HEK293 (cell line): ENCODE results near the gene DGKB.

Experiments used
- KLF9 ChIP-seq: fragments of 450-650 bp; formaldehyde crosslinking; IDR thresholded peaks from 2 replicates; pipeline ENCODE4 v1.5.1; 2016; ENCODE audit warnings: missing biosample characterization, missing genetic modification characterization, low read depth
- SP2 ChIP-seq: fragments of 450-650 bp; formaldehyde crosslinking; IDR thresholded peaks from 2 replicates; pipeline ENCODE4 v1.5.1; 2016; ENCODE audit warnings: missing biosample characterization, missing genetic modification characterization
- YY1 ChIP-seq: fragments of 450-650 bp; formaldehyde crosslinking; IDR thresholded peaks from 2 replicates; pipeline ENCODE4 v1.5.1; 2018; ENCODE audit warnings: missing biosample characterization, missing genetic modification characterization
- ZBTB21 ChIP-seq: fragments of 450-650 bp; formaldehyde crosslinking; IDR thresholded peaks from 2 replicates; pipeline ENCODE4 v1.5.1; 2017; ENCODE audit warnings: missing biosample characterization, missing genetic modification characterization
- ZNF10 ChIP-seq: fragments of 450-650 bp; formaldehyde crosslinking; IDR thresholded peaks from 2 replicates; pipeline ENCODE4 v1.5.1; 2017; ENCODE audit warnings: missing biosample characterization, missing genetic modification characterization
- ZNF140 ChIP-seq: fragments of 450-650 bp; formaldehyde crosslinking; IDR thresholded peaks from 2 replicates; pipeline ENCODE4 v1.5.1; 2016; ENCODE audit warnings: missing biosample characterization, missing genetic modification characterization
- ZNF292 ChIP-seq: fragments of 450-650 bp; formaldehyde crosslinking; IDR thresholded peaks from 2 replicates; pipeline ENCODE4 v1.5.1; 2016; ENCODE audit warnings: low read depth, missing biosample characterization, missing genetic modification characterization, borderline replicate concordance
- ZNF549 ChIP-seq: fragments of 450-650 bp; IDR thresholded peaks from 2 replicates; pipeline ENCODE4 v1.5.1; 2018; ENCODE audit warnings: missing biosample characterization, missing genetic modification characterization, mild to moderate bottlenecking, inconsistent platforms, moderate library complexity
- ZNF791 ChIP-seq: fragments of 450-650 bp; formaldehyde crosslinking; IDR thresholded peaks from 2 replicates; pipeline ENCODE4 v1.5.1; 2016; ENCODE audit warnings: missing biosample characterization, missing genetic modification characterization
- TF ChIP-seq, protein P1 (sequence below): fragments of 450-650 bp; formaldehyde crosslinking; IDR thresholded peaks from 2 replicates; pipeline ENCODE4 v1.5.1; 2016; ENCODE audit warnings: missing biosample characterization, missing genetic modification characterization
- TF ChIP-seq, protein P2 (sequence below): fragments of 450-650 bp; formaldehyde crosslinking; IDR thresholded peaks from 2 replicates; pipeline ENCODE4 v1.5.1; 2016; ENCODE audit warnings: missing biosample characterization, missing genetic modification characterization
- TF ChIP-seq, protein P3 (sequence below): fragments of 450-650 bp; formaldehyde crosslinking; IDR thresholded peaks from 2 replicates; pipeline ENCODE4 v1.5.1; 2017; ENCODE audit warnings: missing biosample characterization, mild to moderate bottlenecking, missing genetic modification characterization, moderate library complexity
- TF ChIP-seq, protein P4 (sequence below): fragments of 450-650 bp; formaldehyde crosslinking; IDR thresholded peaks from 2 replicates; pipeline ENCODE4 v1.5.1; 2016; ENCODE audit warnings: missing biosample characterization, missing genetic modification characterization, low read depth
- TF ChIP-seq, protein P5 (sequence below): fragments of 450-650 bp; formaldehyde crosslinking; optimal IDR thresholded peaks from 2 replicates; pipeline ENCODE3; 2016; ENCODE audit warnings: missing biosample characterization, mild to moderate bottlenecking, missing genetic modification characterization

DNA sequence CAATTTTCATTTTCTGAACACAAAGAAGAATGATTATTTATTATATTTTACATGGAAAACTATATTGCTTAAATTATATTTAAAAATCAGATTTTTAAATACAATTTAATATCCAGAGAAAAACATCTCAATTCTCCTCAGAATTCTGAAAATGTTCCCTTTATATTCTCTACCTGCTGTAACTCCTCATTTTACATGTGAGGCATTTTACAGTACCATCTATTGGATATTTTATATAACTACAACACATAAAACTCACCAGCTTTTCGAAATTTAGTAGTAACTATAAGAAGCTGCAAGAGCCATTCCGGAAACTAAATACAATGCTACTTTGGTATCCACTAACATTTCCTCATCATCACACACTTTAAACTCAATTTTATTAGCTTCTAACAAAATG, 264.6 kb downstream of the DGKB start:
- TF ChIP-seq, protein P1, sequence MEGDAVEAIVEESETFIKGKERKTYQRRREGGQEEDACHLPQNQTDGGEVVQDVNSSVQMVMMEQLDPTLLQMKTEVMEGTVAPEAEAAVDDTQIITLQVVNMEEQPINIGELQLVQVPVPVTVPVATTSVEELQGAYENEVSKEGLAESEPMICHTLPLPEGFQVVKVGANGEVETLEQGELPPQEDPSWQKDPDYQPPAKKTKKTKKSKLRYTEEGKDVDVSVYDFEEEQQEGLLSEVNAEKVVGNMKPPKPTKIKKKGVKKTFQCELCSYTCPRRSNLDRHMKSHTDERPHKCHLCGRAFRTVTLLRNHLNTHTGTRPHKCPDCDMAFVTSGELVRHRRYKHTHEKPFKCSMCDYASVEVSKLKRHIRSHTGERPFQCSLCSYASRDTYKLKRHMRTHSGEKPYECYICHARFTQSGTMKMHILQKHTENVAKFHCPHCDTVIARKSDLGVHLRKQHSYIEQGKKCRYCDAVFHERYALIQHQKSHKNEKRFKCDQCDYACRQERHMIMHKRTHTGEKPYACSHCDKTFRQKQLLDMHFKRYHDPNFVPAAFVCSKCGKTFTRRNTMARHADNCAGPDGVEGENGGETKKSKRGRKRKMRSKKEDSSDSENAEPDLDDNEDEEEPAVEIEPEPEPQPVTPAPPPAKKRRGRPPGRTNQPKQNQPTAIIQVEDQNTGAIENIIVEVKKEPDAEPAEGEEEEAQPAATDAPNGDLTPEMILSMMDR (tag by site-specific recombination): no peak
- TF ChIP-seq, protein P2, sequence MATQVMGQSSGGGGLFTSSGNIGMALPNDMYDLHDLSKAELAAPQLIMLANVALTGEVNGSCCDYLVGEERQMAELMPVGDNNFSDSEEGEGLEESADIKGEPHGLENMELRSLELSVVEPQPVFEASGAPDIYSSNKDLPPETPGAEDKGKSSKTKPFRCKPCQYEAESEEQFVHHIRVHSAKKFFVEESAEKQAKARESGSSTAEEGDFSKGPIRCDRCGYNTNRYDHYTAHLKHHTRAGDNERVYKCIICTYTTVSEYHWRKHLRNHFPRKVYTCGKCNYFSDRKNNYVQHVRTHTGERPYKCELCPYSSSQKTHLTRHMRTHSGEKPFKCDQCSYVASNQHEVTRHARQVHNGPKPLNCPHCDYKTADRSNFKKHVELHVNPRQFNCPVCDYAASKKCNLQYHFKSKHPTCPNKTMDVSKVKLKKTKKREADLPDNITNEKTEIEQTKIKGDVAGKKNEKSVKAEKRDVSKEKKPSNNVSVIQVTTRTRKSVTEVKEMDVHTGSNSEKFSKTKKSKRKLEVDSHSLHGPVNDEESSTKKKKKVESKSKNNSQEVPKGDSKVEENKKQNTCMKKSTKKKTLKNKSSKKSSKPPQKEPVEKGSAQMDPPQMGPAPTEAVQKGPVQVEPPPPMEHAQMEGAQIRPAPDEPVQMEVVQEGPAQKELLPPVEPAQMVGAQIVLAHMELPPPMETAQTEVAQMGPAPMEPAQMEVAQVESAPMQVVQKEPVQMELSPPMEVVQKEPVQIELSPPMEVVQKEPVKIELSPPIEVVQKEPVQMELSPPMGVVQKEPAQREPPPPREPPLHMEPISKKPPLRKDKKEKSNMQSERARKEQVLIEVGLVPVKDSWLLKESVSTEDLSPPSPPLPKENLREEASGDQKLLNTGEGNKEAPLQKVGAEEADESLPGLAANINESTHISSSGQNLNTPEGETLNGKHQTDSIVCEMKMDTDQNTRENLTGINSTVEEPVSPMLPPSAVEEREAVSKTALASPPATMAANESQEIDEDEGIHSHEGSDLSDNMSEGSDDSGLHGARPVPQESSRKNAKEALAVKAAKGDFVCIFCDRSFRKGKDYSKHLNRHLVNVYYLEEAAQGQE (tag by site-specific recombination): no peak
- TF ChIP-seq ZBTB21 (tag by site-specific recombination) (no peak), ZNF140 (tag by site-specific recombination) (no peak), ZNF791 (tag by site-specific recombination) (no peak), ZNF549 (no peak), YY1 (tag by site-specific recombination) (no peak), KLF9 (tag by site-specific recombination) (no peak), ZNF10 (tag by site-specific recombination) (no peak), SP2 (no peak), ZNF292 (no peak)
- TF ChIP-seq, protein P3, sequence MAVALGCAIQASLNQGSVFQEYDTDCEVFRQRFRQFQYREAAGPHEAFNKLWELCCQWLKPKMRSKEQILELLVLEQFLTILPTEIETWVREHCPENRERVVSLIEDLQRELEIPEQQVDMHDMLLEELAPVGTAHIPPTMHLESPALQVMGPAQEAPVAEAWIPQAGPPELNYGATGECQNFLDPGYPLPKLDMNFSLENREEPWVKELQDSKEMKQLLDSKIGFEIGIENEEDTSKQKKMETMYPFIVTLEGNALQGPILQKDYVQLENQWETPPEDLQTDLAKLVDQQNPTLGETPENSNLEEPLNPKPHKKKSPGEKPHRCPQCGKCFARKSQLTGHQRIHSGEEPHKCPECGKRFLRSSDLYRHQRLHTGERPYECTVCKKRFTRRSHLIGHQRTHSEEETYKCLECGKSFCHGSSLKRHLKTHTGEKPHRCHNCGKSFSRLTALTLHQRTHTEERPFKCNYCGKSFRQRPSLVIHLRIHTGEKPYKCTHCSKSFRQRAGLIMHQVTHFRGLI (tag by site-specific recombination): no peak
- TF ChIP-seq, protein P4, sequence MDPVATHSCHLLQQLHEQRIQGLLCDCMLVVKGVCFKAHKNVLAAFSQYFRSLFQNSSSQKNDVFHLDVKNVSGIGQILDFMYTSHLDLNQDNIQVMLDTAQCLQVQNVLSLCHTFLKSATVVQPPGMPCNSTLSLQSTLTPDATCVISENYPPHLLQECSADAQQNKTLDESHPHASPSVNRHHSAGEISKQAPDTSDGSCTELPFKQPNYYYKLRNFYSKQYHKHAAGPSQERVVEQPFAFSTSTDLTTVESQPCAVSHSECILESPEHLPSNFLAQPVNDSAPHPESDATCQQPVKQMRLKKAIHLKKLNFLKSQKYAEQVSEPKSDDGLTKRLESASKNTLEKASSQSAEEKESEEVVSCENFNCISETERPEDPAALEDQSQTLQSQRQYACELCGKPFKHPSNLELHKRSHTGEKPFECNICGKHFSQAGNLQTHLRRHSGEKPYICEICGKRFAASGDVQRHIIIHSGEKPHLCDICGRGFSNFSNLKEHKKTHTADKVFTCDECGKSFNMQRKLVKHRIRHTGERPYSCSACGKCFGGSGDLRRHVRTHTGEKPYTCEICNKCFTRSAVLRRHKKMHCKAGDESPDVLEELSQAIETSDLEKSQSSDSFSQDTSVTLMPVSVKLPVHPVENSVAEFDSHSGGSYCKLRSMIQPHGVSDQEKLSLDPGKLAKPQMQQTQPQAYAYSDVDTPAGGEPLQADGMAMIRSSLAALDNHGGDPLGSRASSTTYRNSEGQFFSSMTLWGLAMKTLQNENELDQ (tag by site-specific recombination): no peak
- TF ChIP-seq, protein P5, sequence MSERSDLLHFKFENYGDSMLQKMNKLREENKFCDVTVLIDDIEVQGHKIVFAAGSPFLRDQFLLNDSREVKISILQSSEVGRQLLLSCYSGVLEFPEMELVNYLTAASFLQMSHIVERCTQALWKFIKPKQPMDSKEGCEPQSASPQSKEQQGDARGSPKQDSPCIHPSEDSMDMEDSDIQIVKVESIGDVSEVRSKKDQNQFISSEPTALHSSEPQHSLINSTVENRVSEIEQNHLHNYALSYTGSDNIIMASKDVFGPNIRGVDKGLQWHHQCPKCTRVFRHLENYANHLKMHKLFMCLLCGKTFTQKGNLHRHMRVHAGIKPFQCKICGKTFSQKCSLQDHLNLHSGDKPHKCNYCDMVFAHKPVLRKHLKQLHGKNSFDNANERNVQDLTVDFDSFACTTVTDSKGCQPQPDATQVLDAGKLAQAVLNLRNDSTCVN (tag by site-specific recombination): no peak
